GM12892 (cell line): Measurements from ENCODE around the gene ATG13.

Experiments used
- POLR2A ChIP-seq: IDR thresholded peaks from 2 replicates; pipeline ENCODE4 v1.6.1; 2011; ENCODE audit warnings: low read depth, low read length, control low read depth
- POLR2AphosphoS5 ChIP-seq: IDR thresholded peaks from 2 replicates; pipeline ENCODE4 v1.6.1; 2011; ENCODE audit warnings: low read depth, low read length, control low read depth

DNA sequence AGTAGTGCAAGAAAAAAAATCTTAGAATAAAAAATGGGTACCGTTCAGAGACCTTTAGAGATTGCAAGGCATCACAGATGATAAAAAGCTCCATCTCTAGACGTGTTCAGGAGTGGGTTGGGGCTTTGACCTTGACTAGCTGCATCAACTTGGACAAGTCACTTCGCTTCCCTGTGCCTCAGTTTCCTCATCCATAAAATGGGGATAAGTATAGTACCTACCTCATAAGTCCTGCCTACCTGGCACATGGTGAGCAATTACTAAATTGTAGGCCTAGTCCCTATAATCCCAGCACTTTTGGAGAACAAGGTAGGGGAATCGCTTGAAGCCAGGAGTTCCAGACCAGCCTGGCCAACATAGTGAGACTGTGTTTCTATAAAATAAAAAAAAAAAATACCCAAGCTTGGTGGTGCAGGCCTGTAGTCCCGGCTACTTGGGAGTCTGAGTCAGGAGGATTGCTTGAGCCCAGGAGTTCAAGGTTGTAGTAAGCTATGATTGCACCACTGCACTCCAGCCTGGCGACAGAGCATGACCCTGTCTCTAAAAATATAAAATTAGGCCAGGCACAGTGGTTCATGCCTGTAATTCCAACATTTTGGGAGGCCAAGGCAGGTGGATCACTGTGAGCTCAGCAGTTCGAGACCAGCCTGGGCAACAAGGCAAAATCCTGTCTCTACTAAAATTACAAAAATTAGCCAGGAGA, 95.7 kb downstream of the ATG13 start:
- TF ChIP-seq POLR2A (no peak), POLR2AphosphoS5 (no peak)
